HG03064 (cell line): ENCODE data around the gene SLC48A1.

Experiments used
- ATAC-seq: cut with Tn5 transposase; IDR thresholded peaks from one replicate; pipeline ENCODE4 v1.9.1; 2021; ENCODE audit warnings: low read depth; ENCODE audit not compliant: unreplicated experiment

SLC48A1 gene

DNA sequence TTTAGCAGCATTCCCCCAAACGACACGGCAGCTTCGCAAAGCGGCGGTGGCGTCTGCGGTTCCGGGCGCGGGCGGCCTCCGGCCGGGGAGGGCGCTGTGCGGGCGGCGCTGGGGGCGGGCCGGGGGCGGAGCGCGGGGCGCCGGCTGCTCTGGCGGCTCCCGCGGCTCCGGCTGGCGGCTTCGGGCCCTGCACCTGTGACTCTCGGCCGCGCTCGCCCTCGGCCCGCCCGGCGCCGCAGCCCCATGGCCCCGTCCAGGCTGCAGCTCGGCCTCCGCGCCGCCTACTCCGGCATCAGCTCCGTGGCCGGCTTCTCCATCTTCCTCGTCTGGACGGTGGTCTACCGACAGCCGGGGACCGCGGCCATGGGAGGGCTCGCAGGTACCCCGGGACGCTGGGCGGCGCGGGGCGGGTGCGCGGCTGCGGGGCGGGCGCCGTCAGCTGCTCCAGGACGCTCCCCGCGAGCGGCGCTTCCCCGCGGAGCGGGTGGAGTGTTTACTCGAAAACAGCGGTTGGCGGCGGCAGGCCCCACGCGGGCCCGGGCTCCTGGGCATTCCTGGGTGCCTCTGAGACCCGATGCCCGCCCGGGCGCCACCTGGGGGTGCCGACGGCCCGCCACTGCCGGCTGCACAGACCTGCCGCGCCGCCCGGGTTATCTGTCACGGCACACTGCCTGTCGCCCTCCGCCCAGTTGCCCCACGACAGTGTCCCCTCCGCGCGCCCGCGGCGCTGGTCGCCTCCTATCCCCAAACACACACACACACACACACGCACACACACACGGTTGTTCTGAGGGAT is at the start of gene SLC48A1:
SLC48A1 (plus strand) TSS at position 177 of the 796 bp plus-strand sequence; CDS start at position 244, 67 bp downstream.
- peak; percentile 82 for ATAC-seq

DNA sequence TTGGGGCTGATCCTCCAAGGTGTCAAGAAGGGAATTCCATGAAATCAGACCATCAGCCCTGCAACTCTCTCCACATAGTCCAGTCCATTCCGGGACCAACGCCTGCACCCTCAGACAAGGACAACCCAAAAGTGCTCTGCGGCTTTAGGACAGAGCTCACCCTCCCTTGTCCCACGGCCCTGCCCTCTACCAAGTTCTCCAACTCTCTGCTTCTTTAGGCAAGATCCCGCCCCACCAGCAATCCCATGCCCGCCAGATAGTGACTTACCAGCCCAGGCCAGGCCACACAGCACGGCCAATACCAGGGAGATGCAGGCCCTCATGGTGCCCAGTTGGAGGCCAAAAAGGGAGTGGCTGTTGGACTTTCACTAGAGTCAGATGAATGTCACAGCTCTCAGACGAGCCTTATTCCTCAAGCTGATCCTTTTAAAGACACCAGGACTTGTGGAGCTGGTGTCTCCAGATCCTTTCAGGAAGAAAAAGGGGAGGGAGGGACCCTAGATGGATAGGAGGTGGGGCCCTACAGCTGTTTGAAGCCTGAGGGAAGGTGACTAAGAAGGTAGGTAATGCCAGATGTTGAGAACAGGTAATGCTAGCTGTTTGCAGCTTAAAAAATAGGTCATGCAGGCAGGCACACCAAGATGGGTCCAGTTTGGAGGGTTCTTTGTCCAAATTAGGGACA is 47.8 kb upstream of the SLC48A1 start, which contains the start of gene ENDOU:
ENDOU (minus strand) TSS at position 400 of the 682 bp plus-strand sequence; CDS start at position 323, 77 bp downstream.
- ATAC-seq, result no peak

DNA sequence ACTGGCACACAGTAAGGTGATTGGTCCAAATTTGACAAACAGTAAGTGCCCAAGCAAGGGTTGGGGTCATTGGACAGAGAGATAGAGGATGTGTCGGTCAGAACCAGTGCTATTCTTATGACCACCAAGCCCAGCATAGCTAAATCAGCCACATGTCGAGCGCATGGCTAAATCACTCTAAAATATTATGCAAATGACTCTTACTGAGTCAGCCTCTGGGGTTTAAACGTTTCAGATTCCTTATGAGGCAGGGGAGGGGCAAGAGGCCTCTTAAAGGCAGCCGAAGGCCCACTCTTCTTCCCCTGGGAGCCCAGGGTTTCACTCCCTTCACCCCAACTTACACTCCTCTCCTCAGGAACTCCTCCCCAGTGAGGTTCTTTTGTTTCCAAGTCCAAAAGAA is 47.1 kb upstream of the SLC48A1 start:
- peak; percentile 87 for ATAC-seq

DNA sequence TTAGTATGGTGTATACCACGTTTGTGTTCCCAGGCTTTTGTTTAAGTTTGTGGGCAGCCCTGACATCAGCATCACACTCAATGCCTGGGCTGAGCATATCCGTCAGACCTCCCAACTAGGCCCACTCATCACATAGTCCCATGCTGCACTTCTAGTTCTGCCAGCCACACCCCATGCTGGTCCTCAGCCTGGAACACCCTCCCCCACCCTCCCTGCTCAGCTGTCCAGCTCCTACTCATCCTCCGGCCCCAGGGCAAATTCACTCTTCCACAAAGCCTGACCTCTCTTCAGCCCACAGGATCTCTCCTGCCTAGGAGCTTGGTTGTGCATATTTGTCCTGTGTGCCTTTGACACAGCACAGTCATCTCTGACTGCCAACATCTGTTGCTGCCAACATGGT is 43.8 kb upstream of the SLC48A1 start:
- ATAC-seq, result no peak

DNA sequence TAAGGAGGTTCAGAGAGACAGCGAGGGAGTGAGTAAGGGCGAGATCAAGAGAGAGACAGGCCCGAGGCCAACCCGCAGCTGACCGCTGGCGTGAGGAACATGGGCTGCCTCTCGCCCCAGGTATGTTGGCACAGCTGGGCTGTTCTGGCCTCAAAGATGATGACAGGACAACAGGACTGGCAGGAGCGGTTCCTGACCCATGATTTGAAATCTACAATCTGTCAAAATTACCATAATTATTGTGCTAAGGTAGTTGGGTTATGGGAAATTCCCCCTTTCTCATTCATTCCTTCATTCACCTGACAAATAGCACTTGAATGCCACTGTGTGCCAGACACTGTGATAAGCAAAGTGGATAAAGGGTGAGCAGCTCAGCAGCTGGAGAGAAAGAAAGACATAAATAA is 42.7 kb upstream of the SLC48A1 start:
- ATAC-seq, result no peak

DNA sequence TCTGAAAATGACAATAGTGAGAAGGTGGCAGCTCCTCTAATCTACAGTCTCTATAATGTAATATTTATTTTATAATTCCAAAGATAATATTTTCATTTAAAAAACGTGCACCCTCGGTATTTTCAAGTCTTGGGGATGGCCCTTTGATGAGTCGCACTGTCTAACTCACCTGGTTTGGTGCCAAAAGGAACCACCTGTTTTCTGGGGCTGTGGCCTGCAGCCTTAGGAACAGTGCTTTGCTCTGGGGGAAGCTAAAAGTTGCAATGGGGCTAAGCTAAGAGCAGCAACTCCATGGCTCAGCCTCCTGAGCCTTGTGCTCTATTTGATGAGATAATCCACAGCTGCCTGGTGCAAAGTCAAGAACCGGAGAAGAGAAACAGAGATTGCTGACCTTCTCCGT is 41.3 kb upstream of the SLC48A1 start:
- no peak for ATAC-seq

DNA sequence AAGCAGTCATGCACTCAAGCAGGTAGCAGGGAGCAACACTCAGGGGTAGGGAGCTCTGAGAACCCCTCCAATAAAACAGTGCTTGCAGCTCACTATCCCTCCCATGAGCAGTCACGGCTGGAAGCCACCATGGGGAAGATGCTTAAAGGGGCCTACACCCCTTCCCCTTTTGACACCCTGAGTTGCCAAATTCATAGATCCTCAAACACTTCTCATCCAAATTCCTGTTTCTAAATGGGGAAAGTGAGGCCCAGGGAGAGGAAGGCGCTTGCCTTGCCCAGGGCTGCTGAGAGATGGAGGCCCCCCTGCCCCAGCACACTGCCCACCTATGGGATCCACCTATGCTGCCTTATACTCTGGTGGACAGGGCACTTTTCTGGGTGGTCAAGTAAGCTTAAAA is 40.5 kb upstream of the SLC48A1 start:
- ATAC-seq, result no peak

DNA sequence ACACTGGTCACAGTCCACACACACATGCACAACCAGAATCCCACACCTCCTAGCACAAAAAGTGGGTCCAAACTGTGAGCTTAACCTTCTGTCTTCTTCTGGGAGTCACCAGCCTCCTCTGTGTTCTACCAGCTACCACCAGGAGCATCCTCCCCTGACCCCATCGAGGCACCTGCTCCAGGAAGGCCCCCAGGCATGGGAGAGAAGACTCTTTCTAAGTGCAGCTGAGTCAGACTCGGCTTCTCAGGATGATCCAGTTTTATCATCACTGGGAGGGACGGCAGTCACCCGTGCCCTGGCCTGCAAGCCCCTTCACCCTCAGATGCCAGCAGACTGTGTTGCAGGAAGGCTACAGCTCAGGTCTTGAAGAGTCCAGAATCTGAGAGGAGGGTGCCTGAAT is 39.9 kb upstream of the SLC48A1 start:
- no peak for ATAC-seq

DNA sequence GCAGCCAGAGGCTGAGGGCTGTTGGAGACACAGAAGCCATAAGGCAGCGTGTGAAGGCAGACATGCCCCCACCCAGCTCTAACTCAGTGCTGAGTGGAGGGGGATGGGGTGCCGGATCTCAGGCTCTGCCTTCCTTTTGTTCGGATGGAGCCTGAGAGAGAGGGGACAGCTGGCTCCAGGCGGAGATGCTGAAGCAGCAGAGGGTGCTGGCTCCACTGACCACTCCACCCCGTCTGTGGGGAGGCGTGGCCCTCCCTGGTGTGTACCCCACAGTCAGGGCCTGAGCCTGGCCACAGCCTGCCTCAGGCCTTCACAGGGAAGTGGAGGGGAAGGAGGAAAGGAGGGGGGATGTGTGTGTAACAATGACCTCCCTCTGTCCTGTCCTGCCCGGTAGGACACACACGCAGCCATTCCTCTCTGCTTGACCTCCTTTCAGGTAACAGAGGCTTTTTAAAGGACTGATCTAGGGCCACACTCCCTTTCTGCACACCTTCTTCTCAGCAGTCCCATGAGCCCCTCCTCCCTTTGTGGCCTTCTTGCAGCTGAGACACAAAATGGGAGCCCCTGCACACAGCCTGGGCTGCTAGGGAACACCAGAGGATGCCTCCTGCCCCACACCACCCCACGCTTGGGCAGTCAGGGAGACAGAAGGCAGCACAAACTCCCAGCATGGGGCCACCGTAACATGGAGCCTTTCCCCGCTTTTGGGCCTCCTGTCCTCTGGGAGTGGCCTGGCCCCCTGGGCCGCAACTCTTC is 38.1 kb upstream of the SLC48A1 start:
- no peak for ATAC-seq

DNA sequence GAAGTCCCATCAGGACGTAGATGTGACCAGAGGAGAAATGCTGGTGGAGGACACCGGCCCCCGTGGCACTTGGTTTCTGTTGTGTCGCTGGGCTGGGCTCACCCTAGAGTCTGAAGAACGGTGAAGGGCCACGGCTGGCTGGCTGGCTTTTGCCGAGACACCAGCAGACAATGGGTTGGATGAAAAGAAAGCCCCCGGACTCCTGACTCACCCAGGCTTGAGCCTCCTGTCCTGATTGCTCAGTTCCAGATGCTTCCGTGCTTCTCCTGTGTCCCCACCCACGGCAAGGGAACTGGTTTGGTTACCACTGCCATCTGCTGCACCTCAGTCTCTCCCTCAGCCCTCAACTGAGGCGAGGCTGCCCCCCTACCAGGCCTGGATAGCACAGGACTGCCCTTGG is 37.4 kb upstream of the SLC48A1 start:
- ATAC-seq, result no peak

DNA sequence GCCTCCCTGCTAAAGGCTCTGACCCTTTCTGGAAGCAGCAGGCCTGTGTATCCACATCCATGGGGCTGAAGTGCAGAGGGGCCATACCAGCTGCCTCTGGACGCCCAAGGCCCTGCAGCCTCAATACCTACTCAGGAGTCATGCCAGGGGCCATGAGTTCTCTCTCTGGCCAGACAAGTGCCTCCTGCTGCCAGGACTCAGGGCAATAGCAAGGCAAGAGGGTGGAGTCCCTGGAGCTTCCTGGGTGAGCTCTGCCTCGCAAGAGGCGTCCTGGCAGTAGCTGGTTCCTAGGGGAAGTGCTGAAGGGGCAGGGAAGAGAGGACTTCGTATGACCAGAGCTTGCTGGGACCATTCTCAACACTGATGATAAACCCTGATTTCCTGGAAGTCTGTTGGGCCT is 36.8 kb upstream of the SLC48A1 start:
- ATAC-seq, result no peak

DNA sequence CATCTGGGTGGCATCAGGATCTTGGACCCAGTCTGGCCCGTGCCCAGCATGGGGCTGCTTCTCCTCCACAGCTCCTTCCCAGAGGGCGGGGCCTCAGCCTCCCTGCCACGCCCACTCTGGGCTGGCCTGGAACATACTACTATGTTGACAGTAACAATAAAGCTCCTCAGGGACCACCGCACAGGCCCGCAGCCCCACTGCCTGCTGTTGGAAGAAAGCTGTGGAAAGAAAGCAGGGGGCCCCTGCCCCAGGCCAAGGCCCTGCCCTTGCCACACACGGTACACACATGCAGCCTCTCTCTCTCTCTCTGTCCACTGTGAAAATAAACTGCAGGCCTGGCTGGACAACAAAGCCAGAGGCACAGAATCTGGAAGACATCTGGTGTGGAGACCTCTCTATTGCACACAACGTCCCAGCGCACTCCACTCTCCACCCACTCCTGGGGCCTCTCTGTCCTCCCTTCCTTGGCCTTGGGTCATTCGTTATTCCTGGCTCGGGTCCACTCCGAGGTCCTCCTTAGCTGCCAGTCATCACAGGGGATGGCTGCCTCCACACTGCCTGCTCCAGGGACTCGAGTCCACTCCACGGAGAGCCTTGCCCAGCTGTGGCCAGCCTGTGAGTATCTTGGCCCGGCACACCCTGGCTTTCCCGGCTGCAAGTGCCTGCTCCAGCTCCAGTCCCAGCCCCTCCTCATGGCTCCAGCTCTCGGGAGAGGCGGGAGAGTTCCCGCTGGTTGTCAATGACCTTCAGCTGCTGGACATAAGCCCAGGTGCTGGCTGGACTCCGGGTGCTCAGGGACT is 36.0 kb upstream of the SLC48A1 start:
- no peak for ATAC-seq

DNA sequence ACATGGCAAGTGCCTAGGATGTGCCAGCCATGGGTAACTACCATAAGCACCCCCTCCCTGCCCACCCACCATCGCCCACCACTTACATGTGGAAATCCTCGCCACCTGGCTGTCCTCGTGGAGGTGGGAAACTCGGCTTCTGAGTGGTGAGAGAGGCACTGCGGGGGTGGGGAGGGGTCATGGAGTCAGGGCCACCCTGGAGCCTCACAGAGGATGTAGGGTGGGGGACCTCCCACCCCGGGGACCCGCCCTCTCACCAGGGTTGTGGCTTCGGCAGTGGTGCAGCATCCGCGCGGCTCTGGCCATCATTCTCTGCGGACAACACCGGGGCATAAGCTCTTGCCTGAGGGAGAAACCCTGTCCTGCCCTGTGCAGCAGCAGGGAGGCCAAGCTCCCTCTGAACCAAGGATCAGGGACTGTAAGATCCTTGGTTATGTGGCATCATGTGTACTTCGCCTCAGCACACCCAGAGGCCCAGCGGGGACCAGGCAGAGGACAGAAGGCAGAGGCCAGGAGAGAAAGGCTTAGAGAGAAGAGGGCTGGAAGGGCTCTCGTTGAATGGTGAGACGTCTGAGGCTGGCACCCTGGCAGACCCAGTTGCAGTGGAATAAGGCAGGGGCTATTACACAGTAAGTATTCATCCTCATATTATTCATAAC is 35.0 kb upstream of the SLC48A1 start:
- ATAC-seq, result no peak

DNA sequence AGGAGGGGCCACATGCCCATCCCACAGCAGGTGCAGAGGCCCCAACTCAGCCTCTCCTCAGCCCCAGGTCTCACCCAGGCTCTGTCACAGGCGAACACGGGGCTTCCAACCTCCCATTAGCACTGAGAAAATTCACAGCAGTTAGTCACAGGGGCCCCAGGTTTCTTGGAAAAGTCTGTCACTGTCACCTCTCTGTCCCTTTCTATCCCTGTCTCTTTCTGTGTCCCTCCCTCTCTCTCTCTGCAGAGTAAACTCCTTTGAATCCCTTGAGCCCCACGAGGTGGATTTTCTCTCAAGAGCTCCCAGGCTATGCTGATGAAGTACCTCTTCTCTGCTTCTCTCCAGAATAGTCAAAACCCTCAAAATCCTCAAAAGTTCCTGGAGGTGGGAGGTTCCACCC is 33.7 kb upstream of the SLC48A1 start:
- ATAC-seq, result no peak

DNA sequence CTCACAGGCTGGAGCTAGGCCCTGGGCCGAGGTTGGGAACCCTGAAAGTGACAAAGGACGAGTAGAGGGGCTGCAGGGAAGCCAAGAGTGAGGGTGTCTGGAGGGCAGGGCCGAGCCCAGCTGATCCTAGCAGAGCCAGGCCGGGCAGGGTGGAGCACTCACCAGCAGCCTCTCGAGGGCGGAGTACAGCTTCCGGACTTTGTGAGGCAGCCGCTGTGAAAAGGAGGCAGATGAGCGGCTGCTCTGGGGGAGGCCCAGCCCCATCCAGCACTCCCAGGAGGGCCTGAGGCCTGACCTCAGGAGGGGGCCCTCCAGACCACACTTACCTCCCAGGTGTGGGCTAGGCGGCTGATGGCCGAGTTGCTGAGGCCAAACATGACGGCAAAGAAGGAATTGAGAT is 33.1 kb upstream of the SLC48A1 start:
- ATAC-seq, result peak; percentile 54

DNA sequence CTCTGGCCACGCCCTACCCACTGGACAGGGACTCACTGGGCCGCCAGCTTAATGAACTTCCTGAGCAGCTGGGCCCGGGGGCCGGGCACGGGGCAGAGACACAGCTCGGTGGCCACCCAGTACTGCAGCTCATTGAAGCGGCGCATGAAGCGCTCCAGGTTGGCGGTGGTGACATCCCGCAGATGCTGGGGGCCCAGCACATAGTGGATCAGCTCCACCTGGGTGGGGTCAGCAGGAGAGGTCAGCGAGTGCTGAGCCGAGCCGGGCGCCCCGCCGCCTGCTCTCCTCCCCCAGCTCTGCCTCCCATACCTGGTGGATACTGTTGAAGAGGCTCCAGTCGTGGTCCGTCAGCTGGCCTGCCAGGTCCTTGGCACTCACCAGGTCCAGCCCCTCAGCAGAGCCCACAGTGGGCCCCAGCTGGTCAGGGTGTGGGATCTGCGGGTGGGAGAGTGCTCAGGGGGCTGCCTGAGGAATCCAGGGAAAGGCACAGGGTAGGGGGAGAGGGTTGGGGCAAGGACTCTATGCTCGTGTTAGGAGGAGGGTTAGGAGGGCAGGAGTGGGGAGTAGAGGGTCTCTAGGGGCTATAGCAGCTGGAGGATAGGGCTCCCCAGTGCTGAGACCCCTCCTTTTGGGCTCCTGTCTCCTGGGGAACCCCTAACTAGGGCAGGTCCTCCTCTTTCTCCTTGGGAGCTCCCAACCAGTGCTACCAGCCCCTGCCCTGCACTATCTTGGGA is 32.3 kb upstream of the SLC48A1 start:
- ATAC-seq, result peak; percentile 42

DNA sequence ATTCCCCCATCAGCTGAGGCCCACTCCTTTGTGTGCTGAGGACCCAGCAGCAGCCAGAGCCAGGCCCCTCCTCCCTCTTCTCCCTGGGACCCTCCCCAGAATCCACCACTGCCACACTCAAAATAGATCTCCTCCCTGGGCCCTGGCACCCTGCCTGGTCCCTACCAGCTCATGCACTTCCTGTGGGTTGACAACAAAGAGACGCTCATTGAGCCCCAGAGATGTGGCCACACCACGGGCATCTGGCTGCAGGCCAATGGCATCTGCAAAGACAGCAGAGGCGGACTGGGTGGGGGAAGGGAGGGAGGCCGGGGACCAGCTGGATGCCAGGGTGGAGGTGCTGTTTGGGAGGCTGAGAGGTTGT is 31.7 kb upstream of the SLC48A1 start:
- ATAC-seq, result peak; percentile 41

DNA sequence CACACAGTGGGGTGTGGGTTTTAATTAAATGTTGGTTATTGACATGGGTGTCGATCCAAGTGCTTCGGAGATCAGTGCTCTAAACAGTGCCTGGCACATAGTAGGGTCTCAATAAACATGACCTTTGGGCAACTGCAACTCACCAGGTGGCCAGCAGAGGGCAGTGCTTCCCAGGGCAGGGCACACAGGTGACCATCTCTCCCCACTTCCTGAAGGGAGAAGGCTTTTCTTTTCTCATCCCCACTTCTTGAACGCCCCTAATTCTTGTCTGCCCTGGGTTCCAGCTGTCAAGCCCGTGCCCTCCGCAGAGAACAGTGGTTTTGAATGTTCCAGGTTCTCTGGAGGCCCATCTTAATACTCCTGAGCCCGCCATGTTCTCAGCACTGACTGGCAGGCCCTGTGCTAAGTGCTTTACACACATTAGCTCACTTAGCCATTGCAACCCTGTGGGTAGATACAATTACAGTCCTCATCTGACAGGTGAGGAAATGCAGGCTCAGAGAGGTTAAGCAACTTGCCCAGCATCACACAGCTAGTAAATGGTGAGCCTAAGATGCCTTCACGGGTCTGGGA is 30.7 kb upstream of the SLC48A1 start:
- no peak for ATAC-seq

DNA sequence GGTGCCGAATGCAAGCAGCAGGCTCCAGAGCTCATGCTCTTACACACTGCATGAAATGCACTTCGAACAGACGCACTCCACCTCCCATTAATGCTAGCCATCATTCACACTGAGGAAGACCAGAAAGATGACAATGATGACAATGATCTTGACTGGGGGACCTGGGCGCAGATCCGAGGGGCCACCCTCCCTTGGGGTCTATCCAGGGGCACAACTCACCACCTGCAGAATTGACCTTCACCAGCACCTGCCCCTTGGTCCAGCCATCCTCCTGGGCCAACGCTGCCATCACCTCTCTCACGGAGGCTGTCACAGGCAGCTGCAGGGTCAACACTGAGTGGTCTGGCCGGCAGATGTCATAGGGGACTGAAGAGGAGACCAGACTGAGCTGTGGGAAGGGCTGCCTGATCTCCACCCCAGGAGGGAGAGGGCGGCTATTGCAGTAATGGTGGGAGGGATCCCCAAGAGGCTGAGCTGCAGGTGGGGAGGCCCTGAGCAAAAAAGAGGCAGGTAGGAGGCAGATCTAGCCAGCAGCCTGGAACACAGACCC is 29.7 kb upstream of the SLC48A1 start:
- no peak for ATAC-seq
